Karpas-422 (cell line): ENCODE data around the gene OR2T29. TPM values are rescaled to one million over a fixed set of nuclear protein-coding genes. Genes with fewer than 3 reads are reported as not detected.

Experiments used
- small RNA-seq: library from RNA; depleted of rRNA; stranded (forward); fragments of <200 nt; gene quantifications from one replicate; pipeline ENCODE3, GENCODE V24; 2014
- total RNA-seq: library from RNA; depleted of rRNA; stranded (reverse); fragments of >200 nt; shearing (Covaris generic); gene quantifications from 2 replicates; pipeline ENCODE4 v1.2.3, GENCODE V29; 2014; ENCODE audit warnings: low replicate concordance; rRNA removed

OR2T29 gene
- total RNA-seq, 1 experiment from 2014 or later, result not detected

Small RNA genes lying within 50 kb of the gene (small RNA-seq; reads per million reads assigned to genes)
- gene RF00019, result not detected

Other genes starting within 250 kb of the OR2T29 start
- gene OR2M7, start 238.2 kb downstream of the OR2T29 start, total RNA-seq, result not detected in 2 replicates
- gene OR14C36, start 214.0 kb downstream of the OR2T29 start, total RNA-seq, result not detected in 2 replicates
- gene OR2T4, start 201.1 kb downstream of the OR2T29 start, total RNA-seq, result not detected in 2 replicates
- gene OR2T6, start 187.0 kb downstream of the OR2T29 start, total RNA-seq, result not detected in 2 replicates
- not detected in 2 replicates for gene OR2T1, start 159.7 kb downstream of the OR2T29 start, total RNA-seq
- not detected in 2 replicates for gene OR2T2, start 117.1 kb downstream of the OR2T29 start, total RNA-seq
- not detected in 2 replicates for gene OR2T3, start 89.4 kb downstream of the OR2T29 start, total RNA-seq
- gene OR2T5, start 74.2 kb downstream of the OR2T29 start, total RNA-seq, result not detected in 2 replicates
- not detected in 2 replicates for gene OR2G6, start 54.7 kb downstream of the OR2T29 start, total RNA-seq
- gene OR2T34, start 12.0 kb upstream of the OR2T29 start, total RNA-seq, result not detected in 2 replicates
- gene OR2T10, start 34.9 kb upstream of the OR2T29 start, total RNA-seq, result not detected in 2 replicates
- gene OR2T11, start 72.3 kb upstream of the OR2T29 start, total RNA-seq, result not detected in 2 replicates
- gene OR2T35, start 82.5 kb upstream of the OR2T29 start, total RNA-seq, result not detected in 2 replicates
- gene OR2T27, start 92.8 kb upstream of the OR2T29 start, total RNA-seq, result not detected in 2 replicates
- not detected in 2 replicates for gene OR14I1, start 140.0 kb upstream of the OR2T29 start, total RNA-seq
- not detected in 2 replicates for gene LYPD8, start 193.0 kb upstream of the OR2T29 start, total RNA-seq